ENCODE data around the gene MS4A6E. TPM values are rescaled to one million over a fixed set of nuclear protein-coding genes. Genes with fewer than 3 reads are reported as not detected.

Gene MS4A6E
- total and polyA plus RNA-seq, 2 donors (not counting 1 experiment from before 2014, with no cell fraction given) = not detected

GRCh38 chr11:60344146-60344545 lies 17.1 kb downstream of the MS4A6E start:
- ChIA-PET POLR2A (no interaction called here), CTCF (interaction anchor here (0.7 to 11.2 kb wide), 27 partner anchors 10 to 551 kb away, joined by 3 to 153 read pairs (median 6); partner anchors contain the start of gene MS4A1)
- no peak overlapping the region for H3K4me3 ChIP-seq (ENCODE audit: control extremely low read depth in 1 of 5, extremely low read depth in 1 of 5, insufficient read depth in 1 of 5, low read depth in 2 of 5, low read length in 4 of 5)
- Mint-ChIP-seq H3K27me3 (no peaks in the 10 kb centered on the region), H3K9me3 (ENCODE audit: insufficient read depth) (no peaks in the 10 kb centered on the region), H3K27ac (no peak overlapping the region), H3K4me1 (peaks cover 19% of the 10 kb centered on the region), H3K4me3 (no peak overlapping the region)
- no peaks in the 10 kb centered on the region for H3K27me3 ChIP-seq (replicated peaks in 1 of 4; ENCODE audit: control extremely low read depth in 1 of 4, control insufficient read depth in 3 of 4, insufficient read depth in 4 of 4, low read length in 3 of 4)
- TF ChIP-seq, protein P1, sequence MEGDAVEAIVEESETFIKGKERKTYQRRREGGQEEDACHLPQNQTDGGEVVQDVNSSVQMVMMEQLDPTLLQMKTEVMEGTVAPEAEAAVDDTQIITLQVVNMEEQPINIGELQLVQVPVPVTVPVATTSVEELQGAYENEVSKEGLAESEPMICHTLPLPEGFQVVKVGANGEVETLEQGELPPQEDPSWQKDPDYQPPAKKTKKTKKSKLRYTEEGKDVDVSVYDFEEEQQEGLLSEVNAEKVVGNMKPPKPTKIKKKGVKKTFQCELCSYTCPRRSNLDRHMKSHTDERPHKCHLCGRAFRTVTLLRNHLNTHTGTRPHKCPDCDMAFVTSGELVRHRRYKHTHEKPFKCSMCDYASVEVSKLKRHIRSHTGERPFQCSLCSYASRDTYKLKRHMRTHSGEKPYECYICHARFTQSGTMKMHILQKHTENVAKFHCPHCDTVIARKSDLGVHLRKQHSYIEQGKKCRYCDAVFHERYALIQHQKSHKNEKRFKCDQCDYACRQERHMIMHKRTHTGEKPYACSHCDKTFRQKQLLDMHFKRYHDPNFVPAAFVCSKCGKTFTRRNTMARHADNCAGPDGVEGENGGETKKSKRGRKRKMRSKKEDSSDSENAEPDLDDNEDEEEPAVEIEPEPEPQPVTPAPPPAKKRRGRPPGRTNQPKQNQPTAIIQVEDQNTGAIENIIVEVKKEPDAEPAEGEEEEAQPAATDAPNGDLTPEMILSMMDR (IDR thresholded peaks at IDR 0.05) = no peak
- no peak for TF ChIP-seq EZH2 (IDR thresholded peaks at IDR 0.05; ENCODE audit: borderline replicate concordance, insufficient read depth, low read depth, low read length, poor library complexity, severe bottlenecking)
- no peaks in the 10 kb centered on the region for H3K36me3 ChIP-seq (replicated peaks in 1 of 2; ENCODE audit: control extremely low read depth in 1 of 2, control insufficient read depth in 1 of 2, extremely low read depth in 1 of 2, insufficient read depth in 2 of 2, low read length in 1 of 2)
- no peak overlapping the region for H3K4me2 ChIP-seq (replicated peaks; ENCODE audit: low read depth, low read length, poor library complexity, severe bottlenecking)
- H3K27ac ChIP-seq (ENCODE audit: low read length in 2 of 2) = no peak overlapping the region
- 100% methylated on average over 1 of the region's 2 CpGs for WGBS (ENCODE audit: insufficient coverage)
- no peak overlapping the region for H2AFZ ChIP-seq (ENCODE audit: insufficient read depth, low read depth, low read length, poor library complexity, severe bottlenecking)
- peaks cover 16 to 22% of the 10 kb centered on the region in 2 donors for H3K4me1 ChIP-seq (ENCODE audit: control insufficient read depth in 2 of 2, insufficient read depth in 2 of 2, low read length in 2 of 2)
- DNase-seq (no peak), ATAC-seq (ENCODE audit: low read depth) (no peak)
- H3K9me3 ChIP-seq (ENCODE audit: control extremely low read depth in 1 of 3, control insufficient read depth in 2 of 3, insufficient read depth in 1 of 3, low read length in 2 of 3) = no peaks in the 10 kb centered on the region
- H4K20me1 ChIP-seq (ENCODE audit: control insufficient read depth, insufficient read depth, low read length, poor library complexity, severe bottlenecking) = no peaks in the 10 kb centered on the region
- no peak overlapping the region for H3K9ac ChIP-seq (ENCODE audit: low read length)
- intact Hi-C loops (cut with micrococcal nuclease) = no loop called here
- H3K79me2 ChIP-seq (ENCODE audit: control insufficient read depth, insufficient read depth, low read length) = no peaks in the 10 kb centered on the region

GRCh38 chr11:60345489-60345888 lies 18.4 kb downstream of the MS4A6E start:
- peaks cover 22 to 26% of the 10 kb centered on the region in 2 donors for H3K4me1 ChIP-seq (ENCODE audit: control insufficient read depth in 2 of 2, insufficient read depth in 2 of 2, low read length in 2 of 2)
- no peak overlapping the region for H3K4me2 ChIP-seq (replicated peaks; ENCODE audit: low read depth, low read length, poor library complexity, severe bottlenecking)
- no peaks in the 10 kb centered on the region for H3K79me2 ChIP-seq (ENCODE audit: control insufficient read depth, insufficient read depth, low read length)
- no peak for ATAC-seq (ENCODE audit: low read depth)
- intact Hi-C loops (cut with micrococcal nuclease) = loop anchor here (1.0 kb wide), 1 partner anchor 80 kb away; no protein-coding TSS in a partner anchor
- ChIA-PET CTCF (interaction anchor here (0.7 to 11.2 kb wide), 33 partner anchors 10 to 430 kb away, joined by 3 to 153 read pairs (median 5); partner anchors contain the start of genes MS4A1 and MS4A15), POLR2A (no interaction called here)
- no peaks in the 10 kb centered on the region for H3K27me3 ChIP-seq (replicated peaks in 1 of 4; ENCODE audit: control extremely low read depth in 1 of 4, control insufficient read depth in 3 of 4, insufficient read depth in 4 of 4, low read length in 3 of 4)
- no peak overlapping the region for H2AFZ ChIP-seq (ENCODE audit: insufficient read depth, low read depth, low read length, poor library complexity, severe bottlenecking)
- no peaks in the 10 kb centered on the region for H3K27me3 Mint-ChIP-seq
- H3K9ac ChIP-seq (ENCODE audit: low read length) = no peak overlapping the region
- H4K20me1 ChIP-seq (ENCODE audit: control insufficient read depth, insufficient read depth, low read length, poor library complexity, severe bottlenecking) = no peaks in the 10 kb centered on the region
- H3K4me3 ChIP-seq (ENCODE audit: control extremely low read depth in 1 of 5, extremely low read depth in 1 of 5, insufficient read depth in 1 of 5, low read depth in 2 of 5, low read length in 4 of 5) = no peak overlapping the region
- TF ChIP-seq, protein P1 (IDR thresholded peaks at IDR 0.05) = peak; percentile 72
- TF ChIP-seq EZH2 (IDR thresholded peaks at IDR 0.05; ENCODE audit: borderline replicate concordance, insufficient read depth, low read depth, low read length, poor library complexity, severe bottlenecking) = no peak
- H3K4me3 Mint-ChIP-seq = no peak overlapping the region
- peak overlapping the region; percentile 55 for H3K27ac Mint-ChIP-seq
- DNase-seq = peak; percentile 57
- no peaks in the 10 kb centered on the region for H3K36me3 ChIP-seq (replicated peaks in 1 of 2; ENCODE audit: control extremely low read depth in 1 of 2, control insufficient read depth in 1 of 2, extremely low read depth in 1 of 2, insufficient read depth in 2 of 2, low read length in 1 of 2)
- no peaks in the 10 kb centered on the region for H3K9me3 Mint-ChIP-seq (ENCODE audit: insufficient read depth)
- H3K9me3 ChIP-seq (ENCODE audit: control extremely low read depth in 1 of 3, control insufficient read depth in 2 of 3, insufficient read depth in 1 of 3, low read length in 2 of 3) = no peaks in the 10 kb centered on the region
- H3K27ac ChIP-seq (ENCODE audit: low read length in 2 of 2) = no peak overlapping the region
- peaks cover 24% of the 10 kb centered on the region for H3K4me1 Mint-ChIP-seq

Measured in B cell (primary cell).